HEK293 (cell line): ENCODE data around the gene COA1.
A peak's percentile ranks its signal among the peaks of the same experiment; 100 is the strongest.

Experiments
- CTCF ChIA-PET: fragments of 350-600 bp; formaldehyde crosslinking; extraction: SDS; loops from one replicate; lab custom pipeline; 2021; ENCODE audit warnings: antibody characterized with exemption; lab: Yijun Ruan, JAX
- POLR2A ChIA-PET: fragments of 300-600 bp; formaldehyde crosslinking; extraction: SDS; loops from one replicate; lab custom pipeline; 2020; ENCODE audit warnings: antibody characterized with exemption, inconsistent platforms; lab: Yijun Ruan, JAX
- H3K27ac ChIP-seq: fragments of 200-500 bp; sonication (Bioruptor generic); 2 replicates; pipeline ENCODE4 v1.5.1; 2014; ENCODE audit warnings: low read depth, low read length, control low read depth, inconsistent platforms; ENCODE audit errors: extremely low read depth
- H3K36me3 ChIP-seq, 2 experiments: fragments of 200-500 bp in 1 of 2; sonication (Bioruptor generic) in 1 of 2; 1 replicate in 1 of 2; 2 replicates in 1 of 2; pipeline ENCODE4 v1.5.1; 2014 to 2017; ENCODE audit warnings: inconsistent platforms in 2 of 2, low read length in 2 of 2; ENCODE audit not compliant: control insufficient read depth in 2 of 2, insufficient read depth in 1 of 2
- H3K4me1 ChIP-seq: fragments of 200-500 bp; sonication (Bioruptor generic); 2 replicates; pipeline ENCODE4 v1.5.1; 2014; ENCODE audit warnings: mild to moderate bottlenecking, low read length, inconsistent platforms; ENCODE audit not compliant: control insufficient read depth, insufficient read depth
- H3K4me3 ChIP-seq: 2 replicates; pipeline ENCODE4 v1.5.1; 2011; ENCODE audit warnings: low read depth, mild to moderate bottlenecking, control low read depth, low read length, moderate library complexity
- H3K9me3 ChIP-seq: fragments of 200-500 bp; sonication (Bioruptor generic); 2 replicates; pipeline ENCODE4 v1.5.1; 2014; ENCODE audit warnings: low read depth, low read length, inconsistent platforms; ENCODE audit not compliant: control insufficient read depth, insufficient read depth
- PRDM6 ChIP-seq: fragments of 450-650 bp; formaldehyde crosslinking; IDR thresholded peaks from 2 replicates; pipeline ENCODE4 v1.5.1; 2017; ENCODE audit warnings: missing biosample characterization, missing genetic modification characterization
- REPIN1 ChIP-seq: fragments of 450-650 bp; formaldehyde crosslinking; IDR thresholded peaks from 2 replicates; pipeline ENCODE4 v1.5.1; 2017; ENCODE audit warnings: missing biosample characterization, missing genetic modification characterization, low read depth
- SALL2 ChIP-seq: fragments of 450-650 bp; formaldehyde crosslinking; IDR thresholded peaks from 2 replicates; pipeline ENCODE4 v1.5.0; 2017; ENCODE audit warnings: missing biosample characterization, mild to moderate bottlenecking, missing genetic modification characterization, borderline replicate concordance
- SCRT2 ChIP-seq: fragments of 450-650 bp; formaldehyde crosslinking; IDR thresholded peaks from 2 replicates; pipeline ENCODE4 v1.5.1; 2016; ENCODE audit warnings: missing biosample characterization, missing genetic modification characterization
- ZFP41 ChIP-seq: fragments of 450-650 bp; formaldehyde crosslinking; IDR thresholded peaks from 2 replicates; pipeline ENCODE4 v1.5.1; 2016; ENCODE audit warnings: missing biosample characterization, missing genetic modification characterization, borderline replicate concordance
- ZNF138 ChIP-seq: fragments of 450-650 bp; formaldehyde crosslinking; IDR thresholded peaks from 2 replicates; pipeline ENCODE4 v1.5.1; 2016; ENCODE audit warnings: missing biosample characterization, missing genetic modification characterization, borderline replicate concordance
- ZNF19 ChIP-seq: fragments of 450-650 bp; formaldehyde crosslinking; IDR thresholded peaks from 2 replicates; pipeline ENCODE4; 2016; ENCODE audit warnings: missing biosample characterization, missing genetic modification characterization, low read depth
- ZNF2 ChIP-seq: fragments of 450-650 bp; formaldehyde crosslinking; IDR thresholded peaks from 2 replicates; pipeline ENCODE4 v1.5.1; 2016; ENCODE audit warnings: missing biosample characterization, missing genetic modification characterization
- ZNF571 ChIP-seq: fragments of 450-650 bp; formaldehyde crosslinking; IDR thresholded peaks from 2 replicates; pipeline ENCODE4 v1.5.0; 2017; ENCODE audit warnings: missing biosample characterization, missing genetic modification characterization
- ZNF626 ChIP-seq: fragments of 450-650 bp; sonication (Bioruptor Pico); formaldehyde crosslinking; IDR thresholded peaks from 2 replicates; pipeline ENCODE4 v1.5.1; 2018; ENCODE audit warnings: missing biosample characterization, missing genetic modification characterization, inconsistent platforms
- ZNF785 ChIP-seq: fragments of 450-650 bp; formaldehyde crosslinking; IDR thresholded peaks from 2 replicates; pipeline ENCODE4 v1.5.1; 2016; ENCODE audit warnings: missing biosample characterization, missing genetic modification characterization
- ZNF791 ChIP-seq: fragments of 450-650 bp; formaldehyde crosslinking; IDR thresholded peaks from 2 replicates; pipeline ENCODE4 v1.5.1; 2016; ENCODE audit warnings: missing biosample characterization, missing genetic modification characterization
- ZNF830 ChIP-seq: fragments of 450-650 bp; IDR thresholded peaks from 2 replicates; pipeline ENCODE4 v1.5.0; 2018; ENCODE audit warnings: missing biosample characterization, missing genetic modification characterization, low read depth, mild to moderate bottlenecking, moderate library complexity
- TF ChIP-seq, protein P1 (sequence below): fragments of 450-650 bp; IDR thresholded peaks from 2 replicates; pipeline ENCODE4 v1.5.1; 2018; ENCODE audit warnings: missing biosample characterization, mild to moderate bottlenecking, missing genetic modification characterization
- TF ChIP-seq, protein P2 (sequence below): fragments of 450-650 bp; formaldehyde crosslinking; IDR thresholded peaks from 2 replicates; pipeline ENCODE4 v1.5.0; 2017; ENCODE audit warnings: missing biosample characterization, missing genetic modification characterization, borderline replicate concordance

COA1 gene

DNA sequence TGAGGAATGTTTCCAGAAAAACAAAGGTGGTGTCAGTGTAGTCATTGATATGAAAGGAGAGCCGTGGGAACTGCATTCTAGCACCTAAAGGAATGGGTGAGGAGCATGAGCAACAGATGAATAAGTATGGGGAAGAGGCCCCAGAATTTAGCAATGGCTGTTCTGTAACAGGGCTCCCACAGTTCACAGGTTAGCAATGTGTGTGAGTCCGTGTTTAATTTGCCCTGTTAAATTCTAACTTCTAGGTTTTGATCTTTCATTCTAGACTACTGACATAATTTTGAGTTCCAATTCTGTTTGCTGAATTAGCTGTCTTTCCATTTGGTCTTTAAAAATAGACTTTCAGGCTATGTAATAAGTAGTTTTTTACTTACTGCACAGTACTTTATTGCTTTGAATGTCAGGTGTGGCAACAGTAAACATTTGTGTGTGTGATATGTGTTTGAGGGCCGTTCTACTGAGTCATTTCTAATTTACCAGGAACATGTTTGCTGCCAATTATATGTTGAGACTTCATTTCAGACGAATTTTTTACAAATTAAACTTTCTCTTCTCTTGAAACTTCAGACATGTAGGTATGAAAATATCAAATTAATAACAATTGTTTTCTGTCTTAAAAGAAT, 137.7 kb downstream of the COA1 start:
- Histone ChIP-seq H3K9me3 (no peaks in the 10 kb centered on the region), H3K4me3 (no peak overlapping the region), H3K36me3 (peaks cover 2% of the 10 kb centered on the region in 2 experiments; a peak in 2 of 3 replicates), H3K4me1 (peaks cover 18% of the 10 kb centered on the region), H3K27ac (no peak overlapping the region)
- TF ChIP-seq SCRT2 (tag by site-specific recombination) (peak; percentile 63), ZNF571 (tag by site-specific recombination) (no peak), ZNF626 (tag by site-specific recombination) (no peak), ZFP41 (tag by site-specific recombination) (no peak), PRDM6 (peak; percentile 52), ZNF830 (tag by site-specific recombination) (no peak), ZNF138 (tag by site-specific recombination) (no peak)
- ChIA-PET POLR2A (interaction anchor here (2.1 kb wide), 1 partner anchor 9 kb away, joined by 9 read pairs; the partner anchor contains the start of gene STK17A), CTCF (interaction anchor here (0.6 to 1.9 kb wide), 3 partner anchors 9 to 237 kb away, joined by 4 to 8 read pairs (median 5); partner anchors contain the start of gene STK17A)

DNA sequence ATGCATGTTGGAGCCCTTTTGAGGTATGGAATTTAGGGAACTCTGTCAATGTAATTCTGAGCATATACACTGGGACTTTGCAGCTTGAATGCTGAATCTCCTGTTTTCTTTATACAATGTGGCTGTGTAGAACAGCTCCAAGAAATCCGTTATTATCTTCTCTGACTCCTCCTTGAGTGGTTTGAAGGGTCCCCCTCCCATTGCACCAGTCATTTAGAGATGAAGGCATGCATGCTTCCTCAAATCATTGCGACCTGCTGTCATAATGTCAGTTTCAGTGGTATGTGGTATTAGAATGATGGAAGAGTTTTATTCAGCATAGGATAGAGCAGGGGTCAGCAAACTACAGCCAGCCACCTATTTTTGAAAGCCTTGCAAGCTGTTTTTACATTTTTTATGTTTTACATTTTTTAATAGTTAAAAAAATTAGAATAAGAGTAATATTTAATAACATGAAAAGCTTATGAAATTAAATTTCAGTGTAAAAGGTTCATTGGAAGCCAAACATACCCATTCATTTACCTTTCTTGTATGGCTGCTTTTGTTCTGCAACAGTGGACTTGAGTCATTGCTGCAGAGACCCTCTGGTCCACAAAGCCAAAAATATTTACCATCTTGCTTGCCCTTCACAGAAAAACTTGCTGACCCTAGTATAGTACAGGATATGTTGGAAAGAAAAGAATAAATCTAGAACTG, 138.3 kb downstream of the COA1 start:
- Histone ChIP-seq H3K4me3 (no peak overlapping the region), H3K36me3 (peaks cover 0 to 2% of the 10 kb centered on the region in 2 experiments; a peak in 1 of 3 replicates), H3K4me1 (peaks cover 22% of the 10 kb centered on the region), H3K27ac (no peak overlapping the region), H3K9me3 (no peaks in the 10 kb centered on the region)
- POLR2A ChIA-PET = interaction anchor here (2.1 kb wide), 1 partner anchor 8 kb away, joined by 9 read pairs; the partner anchor contains the start of gene STK17A
- TF ChIP-seq, protein P1, sequence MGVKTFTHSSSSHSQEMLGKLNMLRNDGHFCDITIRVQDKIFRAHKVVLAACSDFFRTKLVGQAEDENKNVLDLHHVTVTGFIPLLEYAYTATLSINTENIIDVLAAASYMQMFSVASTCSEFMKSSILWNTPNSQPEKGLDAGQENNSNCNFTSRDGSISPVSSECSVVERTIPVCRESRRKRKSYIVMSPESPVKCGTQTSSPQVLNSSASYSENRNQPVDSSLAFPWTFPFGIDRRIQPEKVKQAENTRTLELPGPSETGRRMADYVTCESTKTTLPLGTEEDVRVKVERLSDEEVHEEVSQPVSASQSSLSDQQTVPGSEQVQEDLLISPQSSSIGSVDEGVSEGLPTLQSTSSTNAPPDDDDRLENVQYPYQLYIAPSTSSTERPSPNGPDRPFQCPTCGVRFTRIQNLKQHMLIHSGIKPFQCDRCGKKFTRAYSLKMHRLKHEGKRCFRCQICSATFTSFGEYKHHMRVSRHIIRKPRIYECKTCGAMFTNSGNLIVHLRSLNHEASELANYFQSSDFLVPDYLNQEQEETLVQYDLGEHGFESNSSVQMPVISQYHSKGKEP (tag by site-specific recombination) = peak; percentile 43; the same call in 1 of the 2 replicates
- TF ChIP-seq ZNF2 (tag by site-specific recombination) (no peak), ZNF785 (tag by site-specific recombination) (no peak), REPIN1 (tag by site-specific recombination) (no peak)
- CTCF ChIA-PET = interaction anchor here (0.6 to 1.9 kb wide), 3 partner anchors 8 to 237 kb away, joined by 4 to 8 read pairs (median 5); partner anchors contain the start of gene STK17A

DNA sequence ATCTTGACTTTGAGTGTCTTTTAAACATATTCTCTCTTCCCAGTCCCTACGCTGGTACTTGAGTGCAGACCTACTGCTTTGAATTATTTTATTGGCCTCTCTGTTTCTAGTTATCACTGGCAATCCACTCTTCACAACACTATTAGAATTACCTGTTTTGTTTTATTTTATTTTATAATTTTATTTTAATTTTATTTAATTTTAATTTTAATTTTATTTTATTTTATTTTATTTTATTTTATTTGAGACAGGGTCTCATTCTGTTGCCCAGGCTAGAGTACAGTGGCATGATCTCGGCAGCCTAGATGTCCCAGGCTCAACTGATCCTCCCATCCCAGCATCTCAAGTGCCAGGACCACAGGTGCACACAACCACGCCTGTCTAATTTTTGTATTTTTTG, 139.6 kb downstream of the COA1 start:
- Histone ChIP-seq H3K27ac (no peak overlapping the region), H3K9me3 (no peaks in the 10 kb centered on the region), H3K36me3 (no peaks in the 10 kb centered on the region), H3K4me3 (no peak overlapping the region), H3K4me1 (peaks cover 31% of the 10 kb centered on the region)
- CTCF ChIA-PET = interaction anchor here (3.1 kb wide), 1 partner anchor 110 kb away, joined by 12 read pairs; no protein-coding TSS in a partner anchor
- POLR2A ChIA-PET = no interaction called here
- TF ChIP-seq, protein P2, sequence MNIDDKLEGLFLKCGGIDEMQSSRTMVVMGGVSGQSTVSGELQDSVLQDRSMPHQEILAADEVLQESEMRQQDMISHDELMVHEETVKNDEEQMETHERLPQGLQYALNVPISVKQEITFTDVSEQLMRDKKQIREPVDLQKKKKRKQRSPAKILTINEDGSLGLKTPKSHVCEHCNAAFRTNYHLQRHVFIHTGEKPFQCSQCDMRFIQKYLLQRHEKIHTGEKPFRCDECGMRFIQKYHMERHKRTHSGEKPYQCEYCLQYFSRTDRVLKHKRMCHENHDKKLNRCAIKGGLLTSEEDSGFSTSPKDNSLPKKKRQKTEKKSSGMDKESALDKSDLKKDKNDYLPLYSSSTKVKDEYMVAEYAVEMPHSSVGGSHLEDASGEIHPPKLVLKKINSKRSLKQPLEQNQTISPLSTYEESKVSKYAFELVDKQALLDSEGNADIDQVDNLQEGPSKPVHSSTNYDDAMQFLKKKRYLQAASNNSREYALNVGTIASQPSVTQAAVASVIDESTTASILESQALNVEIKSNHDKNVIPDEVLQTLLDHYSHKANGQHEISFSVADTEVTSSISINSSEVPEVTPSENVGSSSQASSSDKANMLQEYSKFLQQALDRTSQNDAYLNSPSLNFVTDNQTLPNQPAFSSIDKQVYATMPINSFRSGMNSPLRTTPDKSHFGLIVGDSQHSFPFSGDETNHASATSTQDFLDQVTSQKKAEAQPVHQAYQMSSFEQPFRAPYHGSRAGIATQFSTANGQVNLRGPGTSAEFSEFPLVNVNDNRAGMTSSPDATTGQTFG (tag by site-specific recombination) = no peak
- TF ChIP-seq ZNF791 (tag by site-specific recombination) = no peak
- TF ChIP-seq ZNF19 (tag by site-specific recombination) = no peak
- TF ChIP-seq SALL2 (tag by site-specific recombination) = no peak
